ENCODE data around the gene FBN2.

FBN2 gene

DNA sequence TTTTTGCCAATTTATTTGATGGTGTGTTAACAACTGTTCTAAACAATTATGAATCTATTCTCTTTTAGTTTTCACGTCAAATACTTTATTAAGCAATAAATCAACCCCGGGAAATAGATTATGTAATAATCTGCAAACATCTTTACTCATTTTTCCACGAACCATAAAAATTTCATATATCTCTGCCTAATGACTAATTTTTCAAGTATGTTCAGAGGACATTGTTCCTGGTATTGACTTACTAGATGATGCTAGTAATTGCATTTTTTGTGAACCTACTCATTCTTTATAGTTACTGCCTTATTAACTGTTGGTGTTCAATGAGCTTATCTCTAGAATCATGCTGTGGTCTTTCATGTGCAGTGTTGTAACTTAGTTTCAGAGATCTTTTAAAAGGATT is 41.0 kb upstream of the FBN2 start:
- no peak overlapping the region for H2BK5ac ChIP-seq (ENCODE audit: low read length)
- no peak overlapping the region for H2AFZ ChIP-seq (ENCODE audit: low read length)
- peaks cover 0 to 2% of the 10 kb centered on the region in 2 donors for H3K9me3 ChIP-seq (replicated peaks in 1 of 2; ENCODE audit: control insufficient read depth in 2 of 2, insufficient read depth in 1 of 2, low read depth in 1 of 2, low read length in 2 of 2)
- DNase-seq (ENCODE audit: low spot score), result no peak
- 100% methylated on average over 1 of the region's 3 CpGs; no CpG with 5 or more reads in 1 of the 2 donors for WGBS, 2 donors (ENCODE audit: extremely low coverage in 2 of 2, insufficient read length in 2 of 2, insufficient replicate concordance in 1 of 2)
- H3K36me3 ChIP-seq (replicated peaks in 1 of 2; ENCODE audit: control insufficient read depth in 2 of 2, insufficient read depth in 2 of 2, low read length in 2 of 2), result no peaks in the 10 kb centered on the region
- H3K4me1 ChIP-seq (ENCODE audit: control insufficient read depth in 2 of 2, insufficient read depth in 1 of 2, low read depth in 1 of 2, low read length in 2 of 2), result no peaks in the 10 kb centered on the region
- H3K18ac ChIP-seq (ENCODE audit: low read length), result no peak overlapping the region
- H3K4me2 ChIP-seq (ENCODE audit: insufficient read depth, low read length, poor library complexity, severe bottlenecking), result no peak overlapping the region
- no peak overlapping the region for H2BK15ac ChIP-seq (ENCODE audit: low read length)
- H3K4ac ChIP-seq (ENCODE audit: low read length), result no peak overlapping the region
- H3K4me3 ChIP-seq (ENCODE audit: low read length in 2 of 2), result no peak overlapping the region
- no peak overlapping the region for H3K23ac ChIP-seq (ENCODE audit: low read depth, low read length, poor library complexity)
- no peak overlapping the region for H4K91ac ChIP-seq (ENCODE audit: low read depth, low read length, poor library complexity)
- no peak overlapping the region for H3K9ac ChIP-seq (ENCODE audit: low read depth, low read length, poor library complexity)
- H3K79me1 ChIP-seq (ENCODE audit: low read depth, low read length), result no peaks in the 10 kb centered on the region
- H3K14ac ChIP-seq (ENCODE audit: low read length), result no peak overlapping the region
- H4K8ac ChIP-seq (ENCODE audit: low read depth, low read length), result no peak overlapping the region
- H3K27me3 ChIP-seq (ENCODE audit: control insufficient read depth in 3 of 3, insufficient read depth in 3 of 3, low read depth in 1 of 3, low read length in 3 of 3), result no peaks in the 10 kb centered on the region
- no peak overlapping the region for H3K27ac ChIP-seq (replicated peaks; ENCODE audit: low read length)
- H2BK12ac ChIP-seq (ENCODE audit: low read length), result no peak overlapping the region
- no peak overlapping the region for H2AK5ac ChIP-seq (ENCODE audit: low read depth, low read length)
- no peak overlapping the region for H2BK120ac ChIP-seq (ENCODE audit: low read depth, low read length)

GRCh38 chr5:128574041-128574440 is 36.0 kb upstream of the FBN2 start:
- no peak for DNase-seq (ENCODE audit: low spot score)
- H2AK5ac ChIP-seq (ENCODE audit: low read depth, low read length), result no peak overlapping the region
- no peak overlapping the region for H3K4me3 ChIP-seq (ENCODE audit: low read length in 2 of 2)
- no peaks in the 10 kb centered on the region for H3K9me3 ChIP-seq (replicated peaks in 1 of 2; ENCODE audit: control insufficient read depth in 2 of 2, insufficient read depth in 1 of 2, low read depth in 1 of 2, low read length in 2 of 2)
- H2BK15ac ChIP-seq (ENCODE audit: low read length), result no peak overlapping the region
- H3K18ac ChIP-seq (ENCODE audit: low read length), result no peak overlapping the region
- H3K23ac ChIP-seq (ENCODE audit: low read depth, low read length, poor library complexity), result no peak overlapping the region
- H4K8ac ChIP-seq (ENCODE audit: low read depth, low read length), result no peak overlapping the region
- no peak overlapping the region for H4K91ac ChIP-seq (ENCODE audit: low read depth, low read length, poor library complexity)
- H3K79me1 ChIP-seq (ENCODE audit: low read depth, low read length), result no peaks in the 10 kb centered on the region
- no peak overlapping the region for H3K4ac ChIP-seq (ENCODE audit: low read length)
- H3K9ac ChIP-seq (ENCODE audit: low read depth, low read length, poor library complexity), result no peak overlapping the region
- no peak overlapping the region for H2BK12ac ChIP-seq (ENCODE audit: low read length)
- H3K36me3 ChIP-seq (replicated peaks in 1 of 2; ENCODE audit: control insufficient read depth in 2 of 2, insufficient read depth in 2 of 2, low read length in 2 of 2), result no peaks in the 10 kb centered on the region
- WGBS, 2 donors (ENCODE audit: extremely low coverage in 2 of 2, insufficient read length in 2 of 2, insufficient replicate concordance in 1 of 2), result no CpG with 5 or more reads among the region's 1 CpG
- H2BK5ac ChIP-seq (ENCODE audit: low read length), result no peak overlapping the region
- no peaks in the 10 kb centered on the region for H3K27me3 ChIP-seq (ENCODE audit: control insufficient read depth in 3 of 3, insufficient read depth in 3 of 3, low read depth in 1 of 3, low read length in 3 of 3)
- H2AFZ ChIP-seq (ENCODE audit: low read length), result no peak overlapping the region
- no peak overlapping the region for H3K4me2 ChIP-seq (ENCODE audit: insufficient read depth, low read length, poor library complexity, severe bottlenecking)
- no peak overlapping the region for H3K14ac ChIP-seq (ENCODE audit: low read length)
- H3K27ac ChIP-seq (replicated peaks; ENCODE audit: low read length), result no peak overlapping the region
- H3K4me1 ChIP-seq (ENCODE audit: control insufficient read depth in 2 of 2, insufficient read depth in 1 of 2, low read depth in 1 of 2, low read length in 2 of 2), result no peaks in the 10 kb centered on the region
- H2BK120ac ChIP-seq (ENCODE audit: low read depth, low read length), result no peak overlapping the region

DNA sequence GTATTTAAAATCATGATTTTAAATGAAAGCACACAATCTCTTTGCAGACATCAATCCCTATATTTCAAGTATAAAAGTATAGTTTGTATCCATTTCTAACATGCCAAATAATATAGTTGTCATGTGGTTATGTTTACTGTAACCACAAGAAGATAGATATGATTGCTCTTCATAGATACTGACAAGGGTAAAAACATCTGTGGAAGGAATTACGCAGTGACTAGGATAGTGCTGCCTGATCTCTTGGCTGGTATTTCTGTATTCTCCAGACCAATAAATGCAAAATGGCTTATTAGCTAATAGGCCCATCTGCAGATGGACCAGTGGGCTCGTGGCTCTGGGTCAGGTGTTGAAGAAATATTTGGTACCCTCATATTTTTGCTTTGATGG is 34.9 kb upstream of the FBN2 start:
- H3K4me2 ChIP-seq (ENCODE audit: insufficient read depth, low read length, poor library complexity, severe bottlenecking), result no peak overlapping the region
- H3K18ac ChIP-seq (ENCODE audit: low read length), result no peak overlapping the region

DNA sequence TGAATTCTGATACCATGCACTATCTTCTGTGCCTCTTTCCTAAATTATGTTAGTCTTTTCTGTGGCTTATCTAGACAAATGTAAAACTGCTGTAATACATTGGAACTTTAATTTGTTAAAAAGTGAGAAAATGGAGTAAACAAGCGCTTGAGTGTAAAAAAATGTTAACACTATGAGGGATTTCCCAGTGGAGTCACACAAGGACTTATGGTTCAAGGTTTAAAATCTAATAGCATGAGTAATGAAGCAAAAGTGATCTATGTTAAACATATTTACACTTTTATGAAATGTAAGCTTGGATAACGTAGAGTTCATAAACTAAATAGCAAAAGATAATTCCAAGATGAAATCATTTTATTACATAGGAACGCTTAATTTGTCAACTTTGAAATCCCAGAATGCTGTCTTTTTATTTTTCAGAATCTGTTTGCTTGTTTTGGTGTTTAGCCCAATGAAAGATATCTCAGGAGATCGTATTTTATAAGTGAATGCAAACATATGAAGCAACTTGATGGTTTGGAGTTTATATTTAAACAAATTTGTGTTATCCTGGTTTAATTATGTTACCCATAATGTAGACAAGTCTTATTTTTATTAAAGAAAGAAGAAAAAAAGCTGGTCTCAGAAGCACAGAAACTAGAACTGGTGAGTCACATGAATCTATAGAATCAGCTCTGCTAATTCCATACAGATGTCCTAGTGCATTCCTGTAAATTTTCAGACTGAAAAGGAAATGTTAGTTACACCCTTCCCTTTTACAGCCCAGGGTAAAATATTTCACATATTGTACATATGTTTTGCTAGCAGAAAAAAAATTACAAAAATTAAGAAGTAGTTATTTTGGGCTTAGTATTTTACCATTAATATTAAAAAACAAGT is 34.2 kb upstream of the FBN2 start:
- H3K4me1 ChIP-seq (ENCODE audit: control insufficient read depth in 2 of 2, insufficient read depth in 1 of 2, low read depth in 1 of 2, low read length in 2 of 2), result no peaks in the 10 kb centered on the region
- no peaks in the 10 kb centered on the region for H3K9me3 ChIP-seq (replicated peaks in 1 of 2; ENCODE audit: control insufficient read depth in 2 of 2, insufficient read depth in 1 of 2, low read depth in 1 of 2, low read length in 2 of 2)
- no peak overlapping the region for H3K4me2 ChIP-seq (ENCODE audit: insufficient read depth, low read length, poor library complexity, severe bottlenecking)
- H4K91ac ChIP-seq (ENCODE audit: low read depth, low read length, poor library complexity), result no peak overlapping the region
- no peak overlapping the region for H4K8ac ChIP-seq (ENCODE audit: low read depth, low read length)
- no peaks in the 10 kb centered on the region for H3K36me3 ChIP-seq (replicated peaks in 1 of 2; ENCODE audit: control insufficient read depth in 2 of 2, insufficient read depth in 2 of 2, low read length in 2 of 2)
- no CpG with 5 or more reads among the region's 4 CpGs for WGBS, 2 donors (ENCODE audit: extremely low coverage in 2 of 2, insufficient read length in 2 of 2, insufficient replicate concordance in 1 of 2)
- H3K27me3 ChIP-seq (ENCODE audit: control insufficient read depth in 3 of 3, insufficient read depth in 3 of 3, low read depth in 1 of 3, low read length in 3 of 3), result no peaks in the 10 kb centered on the region
- H3K14ac ChIP-seq (ENCODE audit: low read length), result no peak overlapping the region
- H2AK5ac ChIP-seq (ENCODE audit: low read depth, low read length), result no peak overlapping the region
- no peak overlapping the region for H2BK120ac ChIP-seq (ENCODE audit: low read depth, low read length)
- H2BK12ac ChIP-seq (ENCODE audit: low read length), result no peak overlapping the region
- H3K79me1 ChIP-seq (ENCODE audit: low read depth, low read length), result no peaks in the 10 kb centered on the region
- H3K27ac ChIP-seq (replicated peaks; ENCODE audit: low read length), result no peak overlapping the region
- H3K23ac ChIP-seq (ENCODE audit: low read depth, low read length, poor library complexity), result no peak overlapping the region
- no peak for DNase-seq (ENCODE audit: low spot score)
- no peak overlapping the region for H3K4ac ChIP-seq (ENCODE audit: low read length)
- H3K9ac ChIP-seq (ENCODE audit: low read depth, low read length, poor library complexity), result no peak overlapping the region
- no peak overlapping the region for H2AFZ ChIP-seq (ENCODE audit: low read length)
- H2BK15ac ChIP-seq (ENCODE audit: low read length), result no peak overlapping the region
- no peak overlapping the region for H3K18ac ChIP-seq (ENCODE audit: low read length)
- H2BK5ac ChIP-seq (ENCODE audit: low read length), result no peak overlapping the region
- H3K4me3 ChIP-seq (ENCODE audit: low read length in 2 of 2), result no peak overlapping the region

More for the DNA sequence above, 34.9 kb upstream of the FBN2 start:
- no peak overlapping the region for H2BK120ac ChIP-seq (ENCODE audit: low read depth, low read length)
- no peaks in the 10 kb centered on the region for H3K4me1 ChIP-seq (ENCODE audit: control insufficient read depth in 2 of 2, insufficient read depth in 1 of 2, low read depth in 1 of 2, low read length in 2 of 2)
- no peak overlapping the region for H3K9ac ChIP-seq (ENCODE audit: low read depth, low read length, poor library complexity)
- H2AK5ac ChIP-seq (ENCODE audit: low read depth, low read length), result no peak overlapping the region
- H3K9me3 ChIP-seq (replicated peaks in 1 of 2; ENCODE audit: control insufficient read depth in 2 of 2, insufficient read depth in 1 of 2, low read depth in 1 of 2, low read length in 2 of 2), result no peaks in the 10 kb centered on the region
- H3K27ac ChIP-seq (replicated peaks; ENCODE audit: low read length), result no peak overlapping the region
- DNase-seq (ENCODE audit: low spot score), result no peak
- H4K91ac ChIP-seq (ENCODE audit: low read depth, low read length, poor library complexity), result no peak overlapping the region
- H3K4me3 ChIP-seq (ENCODE audit: low read length in 2 of 2), result no peak overlapping the region
- H3K36me3 ChIP-seq (replicated peaks in 1 of 2; ENCODE audit: control insufficient read depth in 2 of 2, insufficient read depth in 2 of 2, low read length in 2 of 2), result no peaks in the 10 kb centered on the region
- H2BK5ac ChIP-seq (ENCODE audit: low read length), result no peak overlapping the region
- no peak overlapping the region for H2AFZ ChIP-seq (ENCODE audit: low read length)
- H3K14ac ChIP-seq (ENCODE audit: low read length), result no peak overlapping the region
- no peak overlapping the region for H3K4ac ChIP-seq (ENCODE audit: low read length)
- no peak overlapping the region for H2BK15ac ChIP-seq (ENCODE audit: low read length)
- no peak overlapping the region for H2BK12ac ChIP-seq (ENCODE audit: low read length)
- no peak overlapping the region for H4K8ac ChIP-seq (ENCODE audit: low read depth, low read length)
- WGBS, 2 donors (ENCODE audit: extremely low coverage in 2 of 2, insufficient read length in 2 of 2, insufficient replicate concordance in 1 of 2), result no CpG with 5 or more reads among the region's 2 CpGs
- no peak overlapping the region for H3K23ac ChIP-seq (ENCODE audit: low read depth, low read length, poor library complexity)
- H3K27me3 ChIP-seq (ENCODE audit: control insufficient read depth in 3 of 3, insufficient read depth in 3 of 3, low read depth in 1 of 3, low read length in 3 of 3), result no peaks in the 10 kb centered on the region
- H3K79me1 ChIP-seq (ENCODE audit: low read depth, low read length), result no peaks in the 10 kb centered on the region

All from neuronal stem cell (in vitro differentiated cells).